NCI-H345 treated with DMSO at 0.1 percent for 48 hours (cell line): ENCODE measurements around the gene CTNND2.

Experiments used
- DNase-seq: peaks from one replicate; lab custom pipeline; 2025; ENCODE audit not compliant: unreplicated experiment; lab: John Stamatoyannopoulos, UW

The CTNND2 gene

DNA sequence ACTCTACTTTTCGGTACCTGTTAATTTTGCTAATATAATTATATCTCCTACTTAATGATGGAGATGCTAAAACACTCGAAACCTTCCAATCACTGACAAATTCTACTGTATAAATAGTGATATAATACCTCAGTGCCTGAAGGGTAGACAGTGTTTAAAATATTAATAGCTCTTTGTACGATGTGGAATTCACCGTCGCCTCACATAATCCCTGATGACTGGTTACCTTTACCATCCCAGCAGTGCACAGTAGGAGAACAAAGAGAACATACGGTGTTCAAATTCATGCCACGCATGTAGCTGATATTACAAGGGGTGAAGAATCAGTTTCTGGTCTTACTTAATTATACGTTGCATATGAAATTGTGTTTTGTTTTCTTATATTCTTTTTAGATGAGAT, 506.7 kb downstream of the CTNND2 start:
- DNase-seq = no peak

GRCh38 chr5:11396917-11397316, 507.3 kb downstream of the CTNND2 start:
- no peak for DNase-seq

DNA sequence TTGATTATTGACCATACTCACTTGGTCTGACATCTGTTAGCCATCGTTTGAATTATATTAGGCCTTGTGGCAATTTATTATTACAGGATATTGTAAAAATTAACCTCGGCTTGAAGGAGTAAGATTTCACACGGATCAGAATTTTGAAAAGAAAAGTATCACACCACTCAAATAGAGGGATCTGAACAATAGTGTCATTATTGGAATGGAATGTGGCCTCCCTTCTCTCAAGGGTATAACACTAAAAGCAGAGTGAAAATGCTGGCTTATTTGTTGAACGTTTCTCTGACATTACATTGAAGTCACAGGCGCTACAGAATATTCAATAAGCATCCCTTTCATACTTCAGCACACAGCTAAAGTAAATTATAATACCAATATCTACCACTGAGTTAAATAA, 509.3 kb downstream of the CTNND2 start:
- DNase-seq = no peak

- DNase-seq = no peak
These were observed 513.9 kb downstream of the CTNND2 start for GRCh38 chr5:11390291-11390767.

- no peak for DNase-seq
These were observed 516.9 kb downstream of the CTNND2 start for GRCh38 chr5:11387382-11387781.

- DNase-seq = no peak
These were observed 517.8 kb downstream of the CTNND2 start for GRCh38 chr5:11386398-11386797.

- no peak for DNase-seq
These were observed 518.3 kb downstream of the CTNND2 start for GRCh38 chr5:11385901-11386293.

DNA sequence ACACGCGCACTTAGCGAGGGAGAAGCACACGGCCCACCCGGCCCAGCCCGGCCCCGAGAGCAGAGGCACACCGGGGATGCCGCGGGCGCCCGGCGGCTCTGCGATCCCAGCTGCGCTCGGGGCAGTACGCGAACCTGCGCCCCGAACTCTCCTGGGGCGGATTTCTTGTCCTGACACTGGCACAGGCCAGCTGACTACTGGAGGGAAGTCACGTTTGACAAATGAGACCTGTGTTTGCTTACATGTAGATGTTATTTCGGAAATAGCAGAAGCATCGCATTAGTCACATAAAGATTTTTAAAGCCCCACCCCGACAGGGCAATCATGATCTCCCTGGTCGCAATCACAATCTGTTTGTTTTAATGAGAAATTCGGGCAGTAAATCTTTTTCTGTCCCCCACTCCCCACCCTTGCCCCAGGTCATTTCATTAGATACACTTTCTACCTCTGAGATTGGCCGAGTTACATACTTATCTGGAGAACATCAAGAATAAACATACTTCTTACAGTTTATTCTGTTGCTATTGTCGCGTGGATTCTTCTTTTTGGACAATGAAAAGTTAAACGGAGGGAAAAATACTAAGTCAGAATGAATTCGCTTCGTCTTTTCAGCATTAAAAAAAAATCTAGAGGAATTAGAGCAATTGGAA, 518.9 kb downstream of the CTNND2 start:
- DNase-seq = no peak

- DNase-seq = no peak
These were observed 519.6 kb downstream of the CTNND2 start for GRCh38 chr5:11384441-11385250.

- no peak for DNase-seq
These were observed 520.6 kb downstream of the CTNND2 start for GRCh38 chr5:11383506-11384095.

DNA sequence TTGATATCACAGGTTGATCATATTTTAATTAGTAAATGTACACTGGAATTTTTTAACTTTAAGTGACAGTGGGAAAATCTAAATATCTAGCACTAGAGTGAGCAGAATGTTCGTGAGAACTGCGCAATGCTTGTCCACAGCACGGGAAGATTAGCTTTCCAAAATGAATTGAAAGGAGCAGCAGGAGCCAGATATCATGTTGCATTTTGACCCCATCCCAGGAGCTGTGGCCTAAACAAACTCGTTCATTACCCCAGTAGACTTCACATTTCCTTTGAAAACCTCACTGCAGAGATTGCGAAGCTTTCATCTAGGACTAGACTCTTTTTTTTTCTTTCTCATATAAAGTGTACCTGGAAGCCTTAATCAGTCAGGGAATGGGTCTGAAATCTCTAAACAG, 525.8 kb downstream of the CTNND2 start:
- DNase-seq = no peak

DNA sequence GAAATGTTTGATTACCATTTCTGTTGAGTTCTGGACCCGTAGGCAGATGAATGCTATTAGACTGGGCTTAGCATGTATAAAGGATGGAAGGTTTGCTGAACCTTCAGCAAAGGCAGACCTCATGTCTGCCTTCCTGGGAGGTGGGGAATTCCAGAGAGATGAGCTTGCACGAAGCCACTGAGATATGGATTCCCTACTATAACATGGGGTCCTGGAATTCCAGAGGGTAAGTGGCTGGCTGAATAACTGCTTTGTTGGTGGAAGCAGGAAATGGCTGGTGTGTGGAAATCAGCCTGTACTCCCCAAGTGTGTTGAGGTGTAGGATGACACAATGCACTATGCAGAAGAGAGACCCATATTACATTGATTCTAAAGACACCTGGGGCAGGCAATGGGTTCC, 526.4 kb downstream of the CTNND2 start:
- no peak for DNase-seq

GRCh38 chr5:11372191-11372590, 532.1 kb downstream of the CTNND2 start:
- no peak for DNase-seq

GRCh38 chr5:11371021-11371420, 533.2 kb downstream of the CTNND2 start:
- DNase-seq = no peak

GRCh38 chr5:11364531-11364930, 539.7 kb downstream of the CTNND2 start:
- no peak for DNase-seq

DNA sequence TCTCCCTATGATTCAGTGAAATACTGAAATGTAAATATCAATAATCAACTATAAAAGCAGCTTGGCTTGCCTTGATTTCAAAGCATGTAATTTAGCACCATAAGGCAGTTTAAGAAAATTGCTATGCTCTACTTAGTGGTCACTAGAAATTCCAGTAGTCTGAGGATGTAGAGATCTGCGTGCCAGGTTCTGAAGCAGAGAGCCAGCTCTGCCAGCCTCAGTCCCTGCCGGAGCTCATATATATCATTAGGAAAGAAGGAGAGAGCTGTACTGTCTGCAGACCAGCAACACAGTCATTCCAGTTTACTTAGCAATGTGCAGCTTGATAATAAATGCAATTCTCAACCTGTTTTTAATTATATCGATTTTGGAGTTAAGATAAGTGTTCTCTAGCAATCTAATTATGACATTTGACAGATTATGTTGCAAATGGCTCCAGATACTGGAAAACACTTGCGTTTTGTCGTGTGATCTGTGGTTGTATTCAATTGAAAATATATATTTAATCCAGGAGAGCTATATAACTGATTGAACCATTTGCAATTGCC, 540.5 kb downstream of the CTNND2 start:
- DNase-seq = no peak

GRCh38 chr5:11361768-11362167, 542.5 kb downstream of the CTNND2 start:
- DNase-seq = no peak

- DNase-seq = no peak
These were observed 546.3 kb downstream of the CTNND2 start for GRCh38 chr5:11357928-11358327.

- DNase-seq = no peak
These were observed 548.8 kb downstream of the CTNND2 start for GRCh38 chr5:11355491-11355890.

- no peak for DNase-seq
These were observed 557.9 kb downstream of the CTNND2 start for GRCh38 chr5:11346336-11346735.

GRCh38 chr5:11335881-11336760, 568.1 kb downstream of the CTNND2 start:
- no peak for DNase-seq
